Measurements from ENCODE around the gene LIX1L.
"Not testable (repeated sequence)": the region's sequence is repeated elsewhere in the genome, so short reads cannot be mapped to it uniquely, and the experiment has no call there.

The LIX1L gene

GRCh38 chr1:145937436-145937835, 20.4 kb downstream of the LIX1L start:
- H3K4me3 ChIP-seq (ENCODE audit: low read depth, low read length): no peak overlapping the region
- no peak for DNase-seq (ENCODE audit: low read depth)
- in situ Hi-C loops (cut with HindIII; ENCODE audit: low sequenced_read_pairs): no loop called here
- no peak for TF ChIP-seq CTCF (IDR thresholded peaks at IDR 0.05; ENCODE audit: low read depth, low read length, missing control alignments)

GRCh38 chr1:145936247-145936646, 21.6 kb downstream of the LIX1L start:
- no peak overlapping the region for H3K4me3 ChIP-seq (ENCODE audit: low read depth, low read length)
- TF ChIP-seq CTCF (IDR thresholded peaks at IDR 0.05; ENCODE audit: low read depth, low read length, missing control alignments): no peak
- in situ Hi-C loops (cut with HindIII; ENCODE audit: low sequenced_read_pairs): no loop called here
- DNase-seq (ENCODE audit: low read depth): no peak

- no peak for TF ChIP-seq CTCF (IDR thresholded peaks at IDR 0.05; ENCODE audit: low read depth, low read length, missing control alignments)
- in situ Hi-C loops (cut with HindIII; ENCODE audit: low sequenced_read_pairs): no loop called here
- H3K4me3 ChIP-seq (ENCODE audit: low read depth, low read length): no peak overlapping the region
- no peak for DNase-seq (ENCODE audit: low read depth)
Observed at GRCh38 chr1:145935708-145936107, 22.1 kb downstream of the LIX1L start.

GRCh38 chr1:145932522-145933009, 25.3 kb downstream of the LIX1L start:
- H3K4me3 ChIP-seq (ENCODE audit: low read depth, low read length); in situ Hi-C loops (cut with HindIII; ENCODE audit: low sequenced_read_pairs); DNase-seq (ENCODE audit: low read depth): not testable (repeated sequence)

- in situ Hi-C loops (cut with HindIII; ENCODE audit: low sequenced_read_pairs): no loop called here
- TF ChIP-seq CTCF (IDR thresholded peaks at IDR 0.05; ENCODE audit: low read depth, low read length, missing control alignments): no peak
- DNase-seq (ENCODE audit: low read depth): no peak
- peak overlapping the region; percentile 89 for H3K4me3 ChIP-seq (ENCODE audit: low read depth, low read length)
Observed at GRCh38 chr1:145927916-145928643, 29.7 kb downstream of the LIX1L start.

GRCh38 chr1:145927063-145927886, 30.5 kb downstream of the LIX1L start, which contains the start of gene RBM8A:
Gene RBM8A, minus strand, starts transcription at chr1:145927484. Its CDS starts 58 bp downstream, at chr1:145927426.
- DNase-seq (ENCODE audit: low read depth): peak; percentile 98
- H3K4me3 ChIP-seq (ENCODE audit: low read depth, low read length): peak within 1 kb of the TSS; percentile 89
- TF ChIP-seq CTCF (IDR thresholded peaks at IDR 0.05; ENCODE audit: low read depth, low read length, missing control alignments): peak; percentile 72
- in situ Hi-C loops (cut with HindIII; ENCODE audit: low sequenced_read_pairs): no loop called here

GRCh38 chr1:145926686-145927062, 31.1 kb downstream of the LIX1L start:
- no peak for TF ChIP-seq CTCF (IDR thresholded peaks at IDR 0.05; ENCODE audit: low read depth, low read length, missing control alignments)
- peak overlapping the region; percentile 89 for H3K4me3 ChIP-seq (ENCODE audit: low read depth, low read length)
- in situ Hi-C loops (cut with HindIII; ENCODE audit: low sequenced_read_pairs): no loop called here
- DNase-seq (ENCODE audit: low read depth): no peak

Data from astrocyte of the cerebellum (primary cell).